ENCODE results near the gene C9orf78. TPM values are rescaled to one million over a fixed set of nuclear protein-coding genes. Genes with fewer than 3 reads are reported as not detected.
"Not testable (repeated sequence)": the region's sequence is repeated elsewhere in the genome, so short reads cannot be mapped to it uniquely, and the experiment has no call there.

Gene C9orf78
- total and polyA plus RNA-seq, 9 of the 15 experiments (the other 6 are each of a cell fraction or from before 2014, with no cell fraction given) = 94.6 to 266 (median 202) TPM

DNA sequence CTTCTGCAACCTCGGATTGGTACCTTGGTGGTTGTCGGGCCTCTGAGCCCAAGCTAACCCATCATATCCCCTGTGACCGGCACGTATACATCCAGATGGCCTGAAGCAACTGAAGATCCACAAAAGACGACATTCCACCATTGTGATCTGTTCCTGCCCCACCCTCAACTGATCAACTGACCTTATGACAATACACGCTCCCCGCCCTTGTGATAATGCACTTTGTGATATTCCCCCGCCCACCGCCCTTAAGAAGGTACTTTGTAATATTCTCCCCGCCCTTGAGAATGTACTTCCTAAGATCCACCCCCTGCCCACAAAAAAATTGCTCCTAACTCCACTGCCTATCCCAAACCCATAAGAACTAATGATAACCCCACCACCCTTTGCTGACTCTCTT, 48.6 kb downstream of the C9orf78 start:
- H2AFZ ChIP-seq (ENCODE audit: low read depth, low read length) = peak overlapping the region; percentile 2; the same call in 1 of the 2 replicates
- WGBS (ENCODE audit: insufficient coverage, low coverage, missing lambda C conversion rate) = 25% methylated on average over 10 of the region's 10 CpGs
- FAIRE-seq = no peak
- H3K9me1 ChIP-seq (ENCODE audit: control insufficient read depth, insufficient read depth, low read length) = no peaks in the 10 kb centered on the region
- TF ChIP-seq MXI1 (IDR thresholded peaks at IDR 0.05; ENCODE audit: low read depth, low read length) = no peak
- no peaks in the 10 kb centered on the region for H3K9me3 ChIP-seq (replicated peaks; ENCODE audit: control insufficient read depth, insufficient read depth, low read depth, low read length)
- ATAC-seq = no peak
- H3K36me3 ChIP-seq (ENCODE audit: control insufficient read depth, insufficient read depth, low read length) = no peaks in the 10 kb centered on the region
- H3K4me3 ChIP-seq = no peak overlapping the region
- intact Hi-C loops (cut with micrococcal nuclease) = loop anchor here (10.0 kb wide), 1 partner anchor 652 kb away; no protein-coding TSS in a partner anchor
- no peaks in the 10 kb centered on the region for H3K27me3 ChIP-seq (ENCODE audit: control insufficient read depth in 2 of 2, insufficient read depth in 2 of 2, low read length in 2 of 2)
- H3K4me1 ChIP-seq (replicated peaks in 1 of 2; ENCODE audit: control insufficient read depth in 2 of 2, insufficient read depth in 2 of 2, low read length in 2 of 2) = peaks cover 15 to 24% of the 10 kb centered on the region in 2 experiments; a peak in 4 of 5 replicates
- POLR2A ChIA-PET = interaction anchor here (0.6 to 1.3 kb wide), 6 partner anchors 25 to 93 kb away, joined by 3 to 5 read pairs (median 4); no protein-coding TSS in a partner anchor
- no peak for DNase-seq (ENCODE audit: extremely low read depth in 1 of 4, low spot score in 3 of 4)
- no peak overlapping the region for H3K4me2 ChIP-seq (ENCODE audit: insufficient read depth, low read length)
- in situ Hi-C loops (cut with MboI) = loop anchor here (10.0 to 25.0 kb wide), 2 partner anchors 1092 to 1499 kb away; partner anchors contain the start of genes GOLGA2 and SWI5
- CTCF ChIA-PET (ENCODE audit: low intra/inter-chr PET ratio) = interaction anchor here (0.7 to 1.0 kb wide), 3 partner anchors 49 to 531 kb away, joined by 3 to 5 read pairs (median 4); no protein-coding TSS in a partner anchor
- no peaks in the 10 kb centered on the region for H3K79me2 ChIP-seq (ENCODE audit: control insufficient read depth, insufficient read depth, low read length)
- BruUV-seq (replicated peaks) = no TSS peak
- no peaks in the 10 kb centered on the region for H4K20me1 ChIP-seq (replicated peaks; ENCODE audit: control insufficient read depth, insufficient read depth, low read length)
- H3K9ac ChIP-seq (ENCODE audit: insufficient read depth in 1 of 2, low read depth in 2 of 2, low read length in 2 of 2) = no peak overlapping the region
- H3K27ac ChIP-seq (ENCODE audit: extremely low read depth, low read depth, low read length) = no peak overlapping the region

DNA sequence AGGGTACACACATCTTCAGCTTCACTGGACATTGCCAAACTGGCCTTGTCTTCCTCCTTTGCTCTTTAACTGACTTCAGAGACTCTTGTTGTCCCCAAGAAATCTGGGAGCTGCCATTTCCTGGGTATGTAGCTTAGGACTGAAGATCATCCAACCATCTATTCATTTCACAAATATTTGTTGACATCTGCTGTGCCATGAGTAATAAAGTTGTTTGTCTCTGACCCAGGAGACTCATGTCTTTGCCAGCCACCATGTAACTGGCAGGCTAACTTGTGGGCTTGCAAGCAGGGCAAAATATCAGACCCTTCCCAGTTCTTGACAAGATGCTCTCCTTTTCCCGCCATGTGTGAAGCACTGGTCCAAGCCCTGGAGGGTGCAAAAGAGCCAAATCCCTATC, 49.2 kb downstream of the C9orf78 start:
- ChIA-PET POLR2A (interaction anchor here (0.6 to 1.3 kb wide), 5 partner anchors 41 to 144 kb away, joined by 3 to 5 read pairs (median 3); partner anchors contain the start of gene ASB6), CTCF (ENCODE audit: low intra/inter-chr PET ratio) (interaction anchor here (4.3 to 4.9 kb wide), 2 partner anchors 48 to 59 kb away, joined by 46 to 112 read pairs; no protein-coding TSS in a partner anchor)
- Histone ChIP-seq H3K27ac (ENCODE audit: extremely low read depth, low read depth, low read length) (no peak overlapping the region), H3K9me1 (ENCODE audit: control insufficient read depth, insufficient read depth, low read length) (no peaks in the 10 kb centered on the region), H4K20me1 (replicated peaks; ENCODE audit: control insufficient read depth, insufficient read depth, low read length) (no peaks in the 10 kb centered on the region), H3K79me2 (ENCODE audit: control insufficient read depth, insufficient read depth, low read length) (no peaks in the 10 kb centered on the region), H3K4me2 (ENCODE audit: insufficient read depth, low read length) (no peak overlapping the region), H3K4me3 (no peak overlapping the region), H3K9me3 (replicated peaks; ENCODE audit: control insufficient read depth, insufficient read depth, low read depth, low read length) (no peaks in the 10 kb centered on the region), H3K27me3 (ENCODE audit: control insufficient read depth in 2 of 2, insufficient read depth in 2 of 2, low read length in 2 of 2) (no peaks in the 10 kb centered on the region), H3K9ac (ENCODE audit: insufficient read depth in 1 of 2, low read depth in 2 of 2, low read length in 2 of 2) (no peak overlapping the region), H3K4me1 (replicated peaks in 1 of 2; ENCODE audit: control insufficient read depth in 2 of 2, insufficient read depth in 2 of 2, low read length in 2 of 2) (peaks cover 15 to 24% of the 10 kb centered on the region in 2 experiments; a peak in 4 of 5 replicates), H3K36me3 (ENCODE audit: control insufficient read depth, insufficient read depth, low read length) (no peaks in the 10 kb centered on the region), H2AFZ (ENCODE audit: low read depth, low read length) (no peak overlapping the region)
- intact Hi-C loops (cut with micrococcal nuclease) (loop anchor here (10.0 kb wide), 1 partner anchor 651 kb away; no protein-coding TSS in a partner anchor), in situ Hi-C loops (cut with MboI) (loop anchor here (10.0 to 25.0 kb wide), 2 partner anchors 1091 to 1499 kb away; partner anchors contain the start of genes GOLGA2 and SWI5)
- no TSS peak for BruUV-seq (replicated peaks)
- 59% methylated on average over 1 of the region's 1 CpG for WGBS (ENCODE audit: insufficient coverage, low coverage, missing lambda C conversion rate)
- no peak for TF ChIP-seq MAZ (CRISPR knock-in tag; conservative IDR thresholded peaks at IDR 0.05 in 1 of 2, IDR thresholded peaks at IDR 0.05 in 1 of 2)
- ATAC-seq (no peak), DNase-seq (ENCODE audit: extremely low read depth in 1 of 4, low spot score in 3 of 4) (no peak), FAIRE-seq (no peak)

DNA sequence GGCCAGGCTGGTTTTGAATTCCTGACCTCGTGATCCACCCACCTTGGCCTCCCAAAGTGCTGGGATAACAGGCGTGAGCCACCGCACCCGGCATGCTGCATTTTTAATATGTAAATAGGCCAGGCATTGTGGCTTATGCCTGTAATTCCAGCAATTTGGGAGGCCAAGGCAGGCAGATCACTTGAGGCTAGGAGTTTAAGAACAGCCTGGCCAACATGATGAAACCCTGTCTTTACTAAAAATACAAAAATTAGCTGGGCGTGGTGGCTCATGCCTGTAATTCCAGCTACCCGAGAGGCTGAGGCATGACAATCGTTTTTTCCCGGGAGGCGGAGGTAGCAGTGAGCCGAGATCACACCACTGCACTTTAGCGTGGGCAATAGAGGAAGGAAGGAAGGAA, 50.1 kb downstream of the C9orf78 start:
- H2AFZ ChIP-seq (ENCODE audit: low read depth, low read length); H3K79me2 ChIP-seq (ENCODE audit: control insufficient read depth, insufficient read depth, low read length); H3K4me2 ChIP-seq (ENCODE audit: insufficient read depth, low read length); H3K9ac ChIP-seq (ENCODE audit: insufficient read depth in 1 of 2, low read depth in 2 of 2, low read length in 2 of 2); H3K4me3 ChIP-seq; H4K20me1 ChIP-seq (replicated peaks; ENCODE audit: control insufficient read depth, insufficient read depth, low read length); FAIRE-seq; BruUV-seq (replicated peaks); H3K9me1 ChIP-seq (ENCODE audit: control insufficient read depth, insufficient read depth, low read length); H3K36me3 ChIP-seq (ENCODE audit: control insufficient read depth, insufficient read depth, low read length); H3K27me3 ChIP-seq (ENCODE audit: control insufficient read depth in 2 of 2, insufficient read depth in 2 of 2, low read length in 2 of 2); DNase-seq (ENCODE audit: extremely low read depth in 1 of 4, low spot score in 3 of 4); ATAC-seq; H3K27ac ChIP-seq (ENCODE audit: extremely low read depth, low read depth, low read length); H3K9me3 ChIP-seq (replicated peaks; ENCODE audit: control insufficient read depth, insufficient read depth, low read depth, low read length): not testable (repeated sequence)
- intact Hi-C loops (cut with micrococcal nuclease) = loop anchor here (1.0 to 10.0 kb wide), 2 partner anchors 48 to 650 kb away; no protein-coding TSS in a partner anchor
- WGBS (ENCODE audit: insufficient coverage, low coverage, missing lambda C conversion rate) = 29% methylated on average over 11 of the region's 11 CpGs
- CTCF ChIA-PET (ENCODE audit: low intra/inter-chr PET ratio) = interaction anchor here (4.3 to 4.9 kb wide), 2 partner anchors 47 to 58 kb away, joined by 46 to 112 read pairs; no protein-coding TSS in a partner anchor
- in situ Hi-C loops (cut with MboI) = loop anchor here (5.0 to 25.0 kb wide), 4 partner anchors 48 to 1498 kb away; partner anchors contain the start of genes ASB6, GOLGA2 and SWI5
- H3K4me1 ChIP-seq (replicated peaks in 1 of 2; ENCODE audit: control insufficient read depth in 2 of 2, insufficient read depth in 2 of 2, low read length in 2 of 2) = peaks cover 13 to 22% of the 10 kb centered on the region in 2 experiments; a peak in 4 of 5 replicates
- POLR2A ChIA-PET = interaction anchor here (0.6 kb wide), 1 partner anchor 47 kb away, joined by 3 read pairs; no protein-coding TSS in a partner anchor
